H9 (cell line): Measurements from ENCODE around the gene DCDC2. TPM values are rescaled to one million over a fixed set of nuclear protein-coding genes. Genes with fewer than 3 reads are reported as not detected.

Source experiments
- DNase-seq: peaks from one replicate; pipeline ENCODE4 v3.0.0-alpha.2; 2017
- H2AFZ ChIP-seq: one replicate; pipeline ENCODE4 v1.6.1; 2013; ENCODE audit warnings: mild to moderate bottlenecking, low read length, control low read depth, moderate library complexity
- H2AK5ac ChIP-seq: 2 replicates; pipeline ENCODE4 v1.6.1; 2013; ENCODE audit warnings: low read length, control low read depth, mixed read lengths; ENCODE audit not compliant: insufficient read length
- H2BK120ac ChIP-seq: one replicate; pipeline ENCODE4 v1.6.1; 2013; ENCODE audit warnings: low read depth, mild to moderate bottlenecking, low read length, control low read depth, inconsistent platforms; ENCODE audit not compliant: poor library complexity, severe bottlenecking
- H2BK12ac ChIP-seq: 2 replicates; pipeline ENCODE4 v1.6.1; 2013; ENCODE audit warnings: low read length, control low read depth, mixed read lengths, low read depth; ENCODE audit not compliant: insufficient read length
- H2BK15ac ChIP-seq: 2 replicates; pipeline ENCODE4 v1.6.1; 2013; ENCODE audit warnings: low read depth, low read length, control low read depth
- H2BK20ac ChIP-seq: one replicate; pipeline ENCODE4 v1.6.1; 2013; ENCODE audit warnings: low read depth, mild to moderate bottlenecking, low read length, control low read depth, inconsistent platforms; ENCODE audit not compliant: poor library complexity, severe bottlenecking
- H2BK5ac ChIP-seq: 2 replicates; pipeline ENCODE4 v1.6.1; 2013; ENCODE audit warnings: low read length, control low read depth, mixed read lengths; ENCODE audit not compliant: insufficient read length
- H3K14ac ChIP-seq: 2 replicates; pipeline ENCODE4 v1.6.1; 2013; ENCODE audit warnings: low read length, control low read depth; ENCODE audit not compliant: insufficient read depth
- H3K18ac ChIP-seq: 2 replicates; pipeline ENCODE4 v1.6.1; 2013; ENCODE audit warnings: low read depth, mild to moderate bottlenecking, mixed read lengths, low read length, control low read depth; ENCODE audit not compliant: insufficient read length
- H3K23ac ChIP-seq: 2 replicates; pipeline ENCODE4 v1.6.1; 2013; ENCODE audit warnings: low read length, control low read depth, mixed read lengths, low read depth; ENCODE audit not compliant: insufficient read length
- H3K23me2 ChIP-seq: 2 replicates; pipeline ENCODE4 v1.6.1; 2013; ENCODE audit warnings: low read depth, mild to moderate bottlenecking, mixed read lengths, low read length, control low read depth; ENCODE audit not compliant: insufficient read length, poor library complexity, severe bottlenecking
- H3K27ac ChIP-seq: 2 replicates; pipeline ENCODE4 v1.5.1; 2013; ENCODE audit warnings: low read length, control low read depth, mixed read lengths, low read depth; ENCODE audit not compliant: insufficient read length
- H3K27me3 ChIP-seq: 2 replicates; pipeline ENCODE4 v1.6.1; 2013; ENCODE audit warnings: low read length, control low read depth, inconsistent platforms; ENCODE audit not compliant: insufficient read depth
- H3K4ac ChIP-seq: 2 replicates; pipeline ENCODE4 v1.6.1; 2013; ENCODE audit warnings: low read depth, mild to moderate bottlenecking, control low read depth, inconsistent platforms, low read length, moderate library complexity
- H3K4me1 ChIP-seq: 2 replicates; pipeline ENCODE4 v1.6.1; 2013; ENCODE audit warnings: low read length, control low read depth, inconsistent platforms; ENCODE audit not compliant: insufficient read depth
- H3K4me2 ChIP-seq: 2 replicates; pipeline ENCODE4 v1.6.1; 2013; ENCODE audit warnings: low read length, control low read depth, mixed read lengths; ENCODE audit not compliant: insufficient read length, insufficient read depth
- H3K56ac ChIP-seq: 2 replicates; pipeline ENCODE4 v1.6.1; 2013; ENCODE audit warnings: low read depth, mild to moderate bottlenecking, mixed read lengths, low read length, control low read depth; ENCODE audit not compliant: insufficient read length
- H3K79me1 ChIP-seq: 2 replicates; pipeline ENCODE4 v1.6.1; 2013; ENCODE audit warnings: low read depth, mild to moderate bottlenecking, moderate library complexity, low read length, control low read depth, inconsistent platforms; ENCODE audit not compliant: insufficient read depth, poor library complexity, severe bottlenecking
- H3K79me2 ChIP-seq: 2 replicates; pipeline ENCODE4 v1.6.1; 2013; ENCODE audit warnings: low read length, control low read depth, inconsistent platforms; ENCODE audit not compliant: insufficient read depth
- H3K9ac ChIP-seq: 2 replicates; pipeline ENCODE4 v1.6.1; 2013; ENCODE audit warnings: low read length, control low read depth, mixed read lengths; ENCODE audit not compliant: insufficient read length; ENCODE audit errors: extremely low read depth
- H3K9me3 ChIP-seq: one replicate; pipeline ENCODE4 v1.6.1; 2013; ENCODE audit warnings: low read depth, low read length, inconsistent platforms; ENCODE audit not compliant: control insufficient read depth
- H3T11ph ChIP-seq: one replicate; pipeline ENCODE4 v1.6.1; 2013; ENCODE audit warnings: mild to moderate bottlenecking, low read length, control low read depth, inconsistent platforms
- H4K20me1 ChIP-seq: one replicate; pipeline ENCODE4 v1.6.1; 2013; ENCODE audit not compliant: control insufficient read depth, insufficient read length, insufficient read depth
- H4K5ac ChIP-seq: 2 replicates; pipeline ENCODE4 v1.6.1; 2013; ENCODE audit warnings: low read depth, mild to moderate bottlenecking, mixed read lengths, low read length, control low read depth; ENCODE audit not compliant: insufficient read length
- H4K8ac ChIP-seq: replicated peaks from 2 replicates; pipeline ENCODE4 v1.6.1; 2013; ENCODE audit warnings: low read length, control low read depth, mixed read lengths, low read depth; ENCODE audit not compliant: insufficient read length
- H4K91ac ChIP-seq: 2 replicates; pipeline ENCODE4 v1.6.1; 2013; ENCODE audit warnings: low read depth, mild to moderate bottlenecking, moderate library complexity, mixed read lengths, low read length, control low read depth; ENCODE audit not compliant: insufficient read length
- H3K27ac Mint-ChIP-seq, 3 experiments: 2 replicates in 2 of 3; 3 replicates in 1 of 3; pipeline ENCODE4 v1.8.0; 2020 to 2021; ENCODE audit warnings: mixed read lengths in 3 of 3, mild to moderate bottlenecking in 1 of 3, moderate library complexity in 1 of 3
- H3K27me3 Mint-ChIP-seq: 2 replicates; pipeline ENCODE4 v1.8.0; 2021; ENCODE audit warnings: low read depth, mild to moderate bottlenecking, moderate library complexity, mixed read lengths
- H3K36me3 Mint-ChIP-seq, 3 experiments: 2 replicates in 2 of 3; 3 replicates in 1 of 3; pipeline ENCODE4 v1.8.0; 2020 to 2021; ENCODE audit warnings: low read depth in 3 of 3, mixed read lengths in 3 of 3; ENCODE audit not compliant: insufficient read depth in 1 of 3
- H3K4me1 Mint-ChIP-seq, 2 experiments: 2 replicates each; pipeline ENCODE4 v1.8.0; 2020; ENCODE audit warnings: mixed read lengths in 2 of 2
- H3K4me3 Mint-ChIP-seq, 2 experiments: 2 replicates in 1 of 2; 3 replicates in 1 of 2; pipeline ENCODE4 v1.8.0; 2020 to 2021; ENCODE audit warnings: mild to moderate bottlenecking in 2 of 2, mixed read lengths in 2 of 2, moderate library complexity in 1 of 2
- H3K9me3 Mint-ChIP-seq, 2 experiments: 2 replicates in 1 of 2; 3 replicates in 1 of 2; pipeline ENCODE4 v1.8.0; 2020; ENCODE audit warnings: mild to moderate bottlenecking in 2 of 2, mixed read lengths in 2 of 2, moderate library complexity in 1 of 2
- CTCF ChIP-seq: fragments of 200-600 bp; sonication (generic); conservative IDR thresholded peaks from 3 replicates; pipeline ENCODE4 v1.8.0; 2021; ENCODE audit warnings: antibody characterized with exemption, mild to moderate bottlenecking
- WGBS: extraction: QIAGEN DNeasy Blood & Tissue Kit; methylation state at CpG from one replicate; pipeline ENCODE4 v1.1.7; 2013; ENCODE audit warnings: missing lambda C conversion rate, low lambda C conversion rate, mixed read lengths; ENCODE audit not compliant: insufficient read length; ENCODE audit errors: extremely low coverage; 5-methylcytosine and 5-hydroxymethylcytosine counted together
- total RNA-seq: library from RNA; stranded (reverse); gene quantifications from 2 replicates; pipeline ENCODE4 v1.2.1, GENCODE V29; 2021

Gene DCDC2
- total RNA-seq, 1 experiment from 2014 or later, result 0.59 TPM

- Histone ChIP-seq H2BK20ac (no peak overlapping the region), H4K8ac (no peak overlapping the region), H3K18ac (no peak overlapping the region), H2BK12ac (no peak overlapping the region), H3K14ac (no peak overlapping the region), H4K91ac (no peak overlapping the region), H2BK5ac (no peak overlapping the region), H4K5ac (no peak overlapping the region), H3K79me1 (no peaks in the 10 kb centered on the region), H3K9me3 (no peaks in the 10 kb centered on the region), H2BK120ac (no peak overlapping the region), H3K4me1 (peaks cover 6% of the 10 kb centered on the region; the same call in 1 of the 2 replicates), H3K4me2 (no peak overlapping the region), H3T11ph (no peak overlapping the region), H3K23me2 (no peaks in the 10 kb centered on the region), H2AFZ (no peak overlapping the region), H2BK15ac (no peak overlapping the region), H3K9ac (no peak overlapping the region), H4K20me1 (no peaks in the 10 kb centered on the region), H3K23ac (no peak overlapping the region), H3K4ac (no peak overlapping the region), H2AK5ac (no peak overlapping the region), H3K27ac (no peak overlapping the region), H3K27me3 (no peaks in the 10 kb centered on the region), H3K56ac (no peak overlapping the region), H3K79me2 (no peaks in the 10 kb centered on the region)
- DNase-seq, result no peak
- Mint-ChIP-seq H3K36me3 (peaks cover 4 to 15% (median 6%) of the 10 kb centered on the region in 3 experiments; a peak in 6 of 7 replicates), H3K27me3 (no peaks in the 10 kb centered on the region), H3K4me3 (no peak overlapping the region), H3K4me1 (peaks cover 27 to 31% of the 10 kb centered on the region in 2 experiments), H3K9me3 (peaks cover 9 to 13% of the 10 kb centered on the region in 2 experiments), H3K27ac (no peak overlapping the region)
- TF ChIP-seq CTCF, result no peak
- no CpG with 5 or more reads among the region's 1 CpG for WGBS
These were observed 102.2 kb downstream of the DCDC2 start for GRCh38 chr6:24255676-24256075.
